Endothelial cell of umbilical vein (primary cell): ENCODE results near the gene CACTIN. TPM values are rescaled to one million over a fixed set of nuclear protein-coding genes. Genes with fewer than 3 reads are reported as not detected.

Source experiments
- BruUV-seq: library from RNA; stranded (reverse); fragments of 400-500 nt; replicated peaks from 2 replicates; lab custom pipeline; 2021; lab: Mats Ljungman, UMichigan
- CTCF ChIA-PET: fragments of 300-600, 350-600 bp; sonication (Branson Sonifier 250); formaldehyde crosslinking; loops from one replicate; lab custom pipeline; 2021; ENCODE audit warnings: antibody characterized with exemption, inconsistent platforms; lab: Charles Lee
- POLR2A ChIA-PET: fragments of 300-600, 350-600 bp; sonication (Branson Sonifier 250); formaldehyde crosslinking; loops from one replicate; lab custom pipeline; 2021; ENCODE audit warnings: antibody characterized with exemption, inconsistent platforms; lab: Charles Lee
- DNase-seq: peaks from one replicate; pipeline ENCODE4 v3.0.0-alpha.2; 2011; ENCODE audit warnings: low read depth, low spot score
- FAIRE-seq: peaks from 2 replicates; lab custom pipeline; 2011; peaks lifted over from hg19 to GRCh38; lab: Jason Lieb, UNC
- H2AFZ ChIP-seq: 2 replicates; pipeline ENCODE4 v1.6.0; 2012; ENCODE audit warnings: low read depth, low read length, control low read depth, inconsistent platforms
- H3K27ac ChIP-seq: 2 replicates; pipeline ENCODE4 v1.5.1; 2011; ENCODE audit warnings: low read depth, mild to moderate bottlenecking, control low read depth, low read length, moderate library complexity; ENCODE audit not compliant: insufficient read depth
- H3K27me3 ChIP-seq, 2 experiments: 2 replicates each; pipeline versions ENCODE4 v1.6.0 to v1.6.1; 2011; ENCODE audit warnings: low read length in 2 of 2, mixed read lengths in 1 of 2; ENCODE audit not compliant: control insufficient read depth in 2 of 2, insufficient read depth in 2 of 2
- H3K36me3 ChIP-seq, 2 experiments: 2 replicates in 1 of 2; 3 replicates in 1 of 2; pipeline ENCODE4 v1.5.1; 2011; ENCODE audit warnings: low read length in 2 of 2, mild to moderate bottlenecking in 1 of 2, moderate library complexity in 1 of 2; ENCODE audit not compliant: control insufficient read depth in 2 of 2, insufficient read depth in 2 of 2; ENCODE audit errors: extremely low read depth in 1 of 2
- H3K4me1 ChIP-seq: 3 replicates; pipeline ENCODE4 v1.5.1; 2011; ENCODE audit warnings: mild to moderate bottlenecking, low read length; ENCODE audit not compliant: control insufficient read depth, insufficient read depth; ENCODE audit errors: extremely low read depth
- H3K4me2 ChIP-seq: 2 replicates; pipeline ENCODE4 v1.6.1; 2011; ENCODE audit warnings: low read length, control low read depth, mixed read lengths; ENCODE audit not compliant: insufficient read depth
- H3K4me3 ChIP-seq, 3 experiments: fragments of 200-600 bp in 1 of 3; sonication (generic), shearing (Covaris generic) in 1 of 3; replicated peaks in 1 of 3; 2 replicates each; pipeline ENCODE4 v1.5.1; 2011 to 2016; ENCODE audit warnings: control low read depth in 3 of 3, low read length in 3 of 3, mild to moderate bottlenecking in 2 of 3, inconsistent platforms in 1 of 3, low read depth in 1 of 3, moderate library complexity in 1 of 3; ENCODE audit not compliant: insufficient read depth in 1 of 3
- H3K79me2 ChIP-seq: 2 replicates; pipeline ENCODE4 v1.6.0; 2012; ENCODE audit warnings: low read length, inconsistent platforms; ENCODE audit not compliant: control insufficient read depth, insufficient read depth
- H3K9ac ChIP-seq: replicated peaks from 2 replicates; pipeline ENCODE3; 2011; ENCODE audit warnings: low read length, control low read depth; ENCODE audit not compliant: insufficient read depth; ENCODE audit errors: extremely low read depth
- H3K9me1 ChIP-seq: replicated peaks from 3 replicates; pipeline ENCODE4 v1.6.0; 2011; ENCODE audit warnings: mild to moderate bottlenecking, low read length; ENCODE audit not compliant: control insufficient read depth, insufficient read depth; ENCODE audit errors: extremely low read depth
- H3K9me3 ChIP-seq: replicated peaks from 2 replicates; pipeline ENCODE4 v1.5.1; 2012; ENCODE audit warnings: low read length, inconsistent platforms; ENCODE audit not compliant: control insufficient read depth, insufficient read depth
- H4K20me1 ChIP-seq: replicated peaks from 2 replicates; pipeline ENCODE3; 2011; ENCODE audit warnings: mild to moderate bottlenecking, low read length; ENCODE audit not compliant: control insufficient read depth, insufficient read depth; ENCODE audit errors: extremely low read depth
- CTCF ChIP-seq, 2 donors: IDR thresholded peaks; 1 replicate in 1 of 2; 2 replicates in 1 of 2; pipeline ENCODE4 v1.5.1; 2011; ENCODE audit warnings: low read length in 2 of 2, mild to moderate bottlenecking in 2 of 2, moderate library complexity in 2 of 2, control low read depth in 1 of 2, inconsistent platforms in 1 of 2, low read depth in 1 of 2; ENCODE audit not compliant: insufficient read depth in 1 of 2; ENCODE audit errors: extremely low read depth in 1 of 2
- EZH2 ChIP-seq: IDR thresholded peaks from 2 replicates; pipeline ENCODE4 v1.6.1; 2012; ENCODE audit warnings: borderline replicate concordance, low read depth, mild to moderate bottlenecking, moderate library complexity, low read length, inconsistent platforms; ENCODE audit not compliant: severe bottlenecking
- FOS ChIP-seq: IDR thresholded peaks from 2 replicates; pipeline ENCODE4 v1.6.1; 2011; ENCODE audit warnings: mild to moderate bottlenecking, low read length, moderate library complexity, borderline replicate concordance; ENCODE audit not compliant: insufficient read depth
- GATA2 ChIP-seq: IDR thresholded peaks from 2 replicates; pipeline ENCODE4 v1.7.0; 2011; ENCODE audit warnings: low read depth, mild to moderate bottlenecking, moderate library complexity, mixed read lengths, low read length; ENCODE audit not compliant: insufficient read length, insufficient read depth
- JUN ChIP-seq: IDR thresholded peaks from 2 replicates; pipeline ENCODE4 v1.6.1; 2011; ENCODE audit warnings: borderline replicate concordance, low read depth; ENCODE audit not compliant: insufficient read length, insufficient read depth
- MYC ChIP-seq: IDR thresholded peaks from one replicate; pipeline ENCODE4 v1.6.1; 2011; ENCODE audit warnings: mild to moderate bottlenecking, low read depth, low read length
- POLR2A ChIP-seq: IDR thresholded peaks from 2 replicates; pipeline ENCODE4 v1.6.1; 2012; ENCODE audit warnings: low read depth, mild to moderate bottlenecking, control low read depth, low read length
- POLR2AphosphoS5 ChIP-seq: IDR thresholded peaks from 2 replicates; pipeline ENCODE4 v1.6.1; 2012; ENCODE audit warnings: low read depth, mild to moderate bottlenecking, control low read depth, low read length, moderate library complexity; ENCODE audit not compliant: insufficient read depth
- dilution Hi-C: fragments of 300-500 bp; cut with MboI; formaldehyde crosslinking; loops from one replicate; pipeline ENCODE4 v1.15.0; 2019; ENCODE audit warnings: low sequenced_read_pairs; ENCODE audit not compliant: extremely low pct_ligation_motif_present
- intact Hi-C: fragments of 100-400 bp; cut with micrococcal nuclease; formaldehyde crosslinking; loops from one replicate; pipeline ENCODE4 v1.10.0; 2022
- polyA plus RNA-seq, 4 experiments: library from polyadenylated mRNA; depleted of rRNA in 3 of 4; stranded (reverse) in 3 of 4; unstranded in 1 of 4; fragments of >200 nt; gene quantifications; 2 replicates each; pipeline versions ENCODE4 v1.2.1 to v1.2.3, GENCODE V29; 2011 to 2012; ENCODE audit warnings: missing spikeins in 1 of 4
- total RNA-seq: library from RNA; stranded (reverse); gene quantifications from 2 replicates; pipeline ENCODE4 v1.2.3, GENCODE V29; 2021
- TF ChIP-seq, protein P1 (sequence below): IDR thresholded peaks from 2 replicates; pipeline ENCODE4 v1.6.1; 2011; ENCODE audit not compliant: insufficient read depth, insufficient read length

Gene CACTIN
- total and polyA plus RNA-seq, 2 donors (not counting 3 experiments of a cell fraction or from before 2014, with no cell fraction given), result 29.7 to 36.1 TPM

DNA sequence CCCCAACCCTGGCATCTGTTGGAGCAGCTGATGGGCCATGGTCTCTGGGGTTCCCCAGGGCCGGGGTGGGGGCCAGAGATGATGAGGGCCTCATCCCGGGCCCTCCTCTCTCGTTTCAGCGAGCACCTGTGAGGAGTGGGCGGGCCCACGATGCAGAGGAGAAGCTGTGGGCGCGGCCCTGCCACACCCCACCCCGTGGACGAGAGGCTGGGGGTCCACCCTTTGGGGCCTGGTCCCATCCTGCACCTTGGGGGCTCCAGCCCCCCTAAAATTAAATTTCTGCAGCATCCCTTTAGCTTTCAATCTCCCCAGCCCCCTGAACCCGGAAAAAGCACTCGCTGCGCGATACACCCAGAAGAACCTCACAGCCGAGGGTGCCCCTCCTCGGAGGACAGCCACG is 48.2 kb downstream of the CACTIN start:
- TF ChIP-seq POLR2A (no peak), GATA2 (no peak), EZH2 (no peak)
- Histone ChIP-seq H3K9me1 (no peaks in the 10 kb centered on the region), H3K27ac (no peak overlapping the region), H3K79me2 (peaks cover under 1% of the 10 kb centered on the region), H3K4me3 (no peak overlapping the region), H3K36me3 (peaks cover 0 to 3% of the 10 kb centered on the region in 2 experiments), H3K4me1 (peaks cover 16% of the 10 kb centered on the region), H2AFZ (no peak overlapping the region), H3K27me3 (no peaks in the 10 kb centered on the region), H3K9ac (no peak overlapping the region), H3K4me2 (no peak overlapping the region), H4K20me1 (no peaks in the 10 kb centered on the region), H3K9me3 (no peaks in the 10 kb centered on the region)
- ChIA-PET POLR2A (no interaction called here), CTCF (interaction anchor here (1.0 to 1.1 kb wide), 2 partner anchors 13 to 29 kb away, joined by 3 read pairs; no protein-coding TSS in a partner anchor)
- intact Hi-C loops, result no loop called here
- FAIRE-seq (no peak), DNase-seq (no peak)
- dilution Hi-C loops, result no loop called here
- no TSS peak for BruUV-seq

DNA sequence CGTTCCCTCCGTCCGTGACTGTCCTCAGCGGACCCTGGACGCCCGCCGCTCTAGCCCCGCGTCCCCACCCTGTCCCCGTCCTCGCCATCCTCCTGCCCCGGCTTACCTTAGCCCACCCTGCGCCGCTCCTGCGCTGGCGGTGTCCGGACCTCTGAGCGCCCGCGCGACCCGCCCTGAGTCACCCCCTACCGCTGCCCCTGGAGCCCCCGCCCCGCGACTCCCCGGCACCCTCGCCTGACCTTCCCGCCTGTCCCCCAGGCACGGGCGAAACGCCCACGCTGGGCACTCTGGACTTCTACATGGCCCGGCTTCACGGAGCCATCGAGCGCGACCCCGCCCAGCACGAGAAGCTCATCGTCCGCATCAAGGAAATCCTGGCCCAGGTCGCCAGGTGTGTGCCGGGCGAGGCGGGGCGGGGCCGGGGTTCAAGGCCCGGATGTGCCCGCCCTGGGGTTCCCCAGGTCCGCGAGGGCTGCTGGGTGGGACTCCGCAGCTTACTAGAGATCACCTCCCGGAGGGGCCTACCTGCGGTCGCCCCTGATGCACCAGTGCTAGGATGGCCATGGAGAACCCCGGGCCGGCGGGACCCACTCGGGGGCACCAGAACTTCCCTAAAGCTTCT is 48.8 kb downstream of the CACTIN start:
- Histone ChIP-seq H3K9me1 (no peaks in the 10 kb centered on the region), H3K9ac (no peak overlapping the region), H3K27ac (no peak overlapping the region), H3K36me3 (peaks cover 0 to 3% of the 10 kb centered on the region in 2 experiments), H3K4me3 (no peak overlapping the region), H3K9me3 (no peaks in the 10 kb centered on the region), H3K79me2 (peaks cover 2% of the 10 kb centered on the region), H3K4me1 (peaks cover 16% of the 10 kb centered on the region), H3K27me3 (no peaks in the 10 kb centered on the region), H4K20me1 (no peaks in the 10 kb centered on the region), H3K4me2 (no peak overlapping the region), H2AFZ (no peak overlapping the region)
- ChIA-PET POLR2A (no interaction called here), CTCF (interaction anchor here (0.9 to 1.4 kb wide), 5 partner anchors 8 to 44 kb away, joined by 3 to 9 read pairs (median 3); partner anchors contain the start of gene GIPC3)
- dilution Hi-C loops, result no loop called here
- DNase-seq, result no peak
- FAIRE-seq, result no peak
- TF ChIP-seq POLR2A (no peak), POLR2AphosphoS5 (no peak), FOS (no peak), EZH2 (no peak), MYC (no peak), GATA2 (no peak), JUN (no peak), CTCF (IDR thresholded peaks at IDR 0.05; ENCODE audit: extremely low read depth in 1 of 2, insufficient read depth in 1 of 2, low read depth in 1 of 2, low read length in 2 of 2) (no peak)
- TF ChIP-seq, protein P1, sequence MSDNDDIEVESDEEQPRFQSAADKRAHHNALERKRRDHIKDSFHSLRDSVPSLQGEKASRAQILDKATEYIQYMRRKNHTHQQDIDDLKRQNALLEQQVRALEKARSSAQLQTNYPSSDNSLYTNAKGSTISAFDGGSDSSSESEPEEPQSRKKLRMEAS, result no peak
- no TSS peak for BruUV-seq
- intact Hi-C loops, result no loop called here
